ENCODE data around the gene LRMDA.

GRCh38 chr10:76299501-76299900, 868.1 kb downstream of the LRMDA start:
- TF ChIP-seq CTCF (conservative IDR thresholded peaks at IDR 0.05; ENCODE audit: low read length) (no peak), EZH2phosphoT487 (IDR thresholded peaks at IDR 0.05; ENCODE audit: borderline replicate concordance) (no peak)

Measured in Loucy (cell line).